NCI-H1694 (cell line): ENCODE results near the gene SH3RF1.
"Not testable (repeated sequence)": the region's sequence is repeated elsewhere in the genome, so short reads cannot be mapped to it uniquely, and the experiment has no call there.

ENCODE experiments used
- DNase-seq: peaks from one replicate; lab custom pipeline; 2025; lab: John Stamatoyannopoulos, UW

SH3RF1 gene

GRCh38 chr4:169200361-169201030, 70.3 kb downstream of the SH3RF1 start:
- DNase-seq, result no peak

DNA sequence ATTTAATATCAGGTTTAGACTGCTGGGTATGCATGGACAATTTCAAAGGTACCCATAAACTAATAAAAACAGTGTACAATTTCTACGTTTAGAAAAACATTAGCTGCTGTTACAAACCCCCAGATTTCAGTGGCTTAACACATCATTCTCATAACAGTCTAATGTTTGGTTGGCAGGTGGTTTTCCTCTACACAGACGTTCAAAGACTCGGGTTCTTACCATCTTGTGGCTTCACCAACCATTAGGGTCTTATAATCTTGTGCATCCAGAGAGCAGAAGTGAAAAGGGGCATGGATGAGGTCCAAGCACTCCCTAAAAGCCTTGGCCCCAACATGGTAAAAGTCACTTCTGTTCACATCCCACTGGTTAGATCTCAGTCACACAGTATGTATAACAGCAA, 71.6 kb downstream of the SH3RF1 start:
- DNase-seq, result no peak

GRCh38 chr4:169198167-169198566, 72.6 kb downstream of the SH3RF1 start:
- no peak for DNase-seq

GRCh38 chr4:169197206-169197605, 73.5 kb downstream of the SH3RF1 start:
- not testable (repeated sequence) for DNase-seq

DNA sequence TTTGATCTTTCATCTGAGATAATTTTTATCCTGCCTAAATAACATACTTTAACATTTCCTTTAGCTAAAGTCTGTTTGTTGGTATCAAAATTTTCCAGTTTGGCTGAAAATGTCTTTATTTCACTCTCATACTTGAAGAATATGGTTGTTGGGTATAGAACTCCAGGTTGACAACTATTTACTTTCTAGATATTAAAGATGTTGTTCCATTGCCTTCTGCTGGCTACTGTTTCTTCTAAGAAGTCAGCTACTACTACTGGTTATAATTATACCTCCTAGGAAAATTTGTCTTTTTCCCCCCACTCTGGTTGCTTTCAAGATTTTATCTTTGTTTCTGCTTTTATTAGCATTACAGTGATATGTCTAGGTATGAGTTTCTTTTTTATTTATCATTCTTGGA, 75.7 kb downstream of the SH3RF1 start:
- no peak for DNase-seq

DNA sequence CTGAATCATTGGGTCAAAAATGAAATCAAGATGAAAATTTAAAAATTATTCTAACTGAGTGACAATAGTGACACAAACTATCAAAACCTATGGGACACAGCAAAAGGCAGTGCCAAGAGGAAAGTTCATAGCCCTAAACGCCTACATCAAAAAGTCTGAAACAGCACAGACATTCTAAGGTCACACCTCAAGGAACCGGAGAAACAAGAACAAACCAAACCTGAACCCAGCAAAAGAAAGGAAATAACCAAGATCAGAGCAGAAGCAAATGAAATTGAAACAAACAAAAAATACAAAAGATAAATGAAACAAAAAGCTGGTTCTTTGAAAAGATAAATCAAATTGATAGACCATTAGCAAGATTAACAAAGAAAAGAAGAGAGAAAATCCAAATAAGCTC, 80.8 kb downstream of the SH3RF1 start:
- DNase-seq, result not testable (repeated sequence)

GRCh38 chr4:169189372-169189771, 81.4 kb downstream of the SH3RF1 start:
- DNase-seq, result no peak

GRCh38 chr4:169188204-169188603, 82.6 kb downstream of the SH3RF1 start:
- no peak for DNase-seq

- no peak for DNase-seq
These were observed 85.4 kb downstream of the SH3RF1 start for GRCh38 chr4:169185133-169185956.

- no peak for DNase-seq
These were observed 86.1 kb downstream of the SH3RF1 start for GRCh38 chr4:169184686-169185085.

- no peak for DNase-seq
These were observed 86.5 kb downstream of the SH3RF1 start for GRCh38 chr4:169184236-169184635.

DNA sequence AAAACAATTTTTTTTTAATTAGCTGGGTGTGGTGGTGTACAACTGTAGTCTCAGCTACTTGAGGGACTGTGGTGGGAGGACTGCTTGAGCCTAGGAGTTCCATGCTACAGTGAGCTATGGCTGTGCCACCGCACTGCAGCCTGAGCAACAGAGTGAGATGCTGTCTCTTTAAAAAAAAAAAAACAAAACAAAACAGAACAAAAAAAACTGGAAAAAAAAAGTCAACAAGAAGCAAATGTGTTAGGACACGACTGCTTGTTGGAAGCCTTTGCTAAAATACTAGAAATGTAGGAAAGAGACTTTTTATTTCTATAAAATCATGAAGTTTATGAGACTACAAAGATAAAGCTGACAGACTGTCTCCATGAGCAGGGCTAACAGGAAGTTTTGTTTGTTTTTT, 87.2 kb downstream of the SH3RF1 start:
- no peak for DNase-seq

GRCh38 chr4:169179609-169180521, 90.9 kb downstream of the SH3RF1 start:
- no peak for DNase-seq

DNA sequence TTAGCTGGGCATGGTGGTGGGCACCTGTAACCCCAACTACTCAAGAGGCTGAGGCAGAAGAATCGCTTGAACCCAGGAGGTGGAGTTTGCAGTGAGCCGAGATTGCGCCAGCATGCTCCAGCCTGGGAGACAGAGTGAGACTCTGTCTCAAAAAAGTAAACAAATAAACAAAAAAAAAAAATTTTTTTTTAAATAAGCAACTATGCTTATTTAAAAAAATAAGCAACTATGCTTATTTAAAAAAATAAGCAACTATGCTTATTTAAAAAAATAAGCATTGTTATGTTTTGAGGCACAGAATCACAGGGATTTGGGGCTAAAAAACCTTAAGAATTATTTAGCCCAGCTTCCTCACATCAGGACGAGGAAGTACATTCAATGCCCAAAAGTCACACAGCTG, 92.7 kb downstream of the SH3RF1 start:
- DNase-seq, result not testable (repeated sequence)

DNA sequence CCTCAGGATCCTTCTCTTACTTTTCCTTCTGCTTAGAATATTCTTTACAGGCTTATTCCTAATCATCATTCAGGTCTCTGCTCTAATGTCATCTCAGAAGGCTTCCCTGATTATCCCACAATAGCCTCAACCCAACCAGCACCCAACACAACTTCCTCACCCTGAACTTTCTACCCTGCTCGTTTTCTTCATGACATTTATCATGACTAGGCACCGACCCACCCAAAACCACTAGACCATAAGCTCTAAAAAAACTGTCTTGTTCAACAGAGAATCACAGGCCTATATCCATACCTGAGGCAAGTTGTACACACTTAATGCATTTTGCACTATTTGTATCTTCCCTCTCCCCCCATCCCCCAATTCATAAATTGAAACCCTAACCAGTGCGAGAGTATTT, 95.3 kb downstream of the SH3RF1 start:
- no peak for DNase-seq

GRCh38 chr4:169175035-169175434, 95.7 kb downstream of the SH3RF1 start:
- no peak for DNase-seq

- no peak for DNase-seq
These were observed 96.5 kb downstream of the SH3RF1 start for GRCh38 chr4:169174247-169174646.

GRCh38 chr4:169167957-169168858, 102.5 kb downstream of the SH3RF1 start:
- DNase-seq, result no peak

- no peak for DNase-seq
These were observed 105.9 kb downstream of the SH3RF1 start for GRCh38 chr4:169164669-169165415.

- DNase-seq, result no peak
These were observed 106.6 kb downstream of the SH3RF1 start for GRCh38 chr4:169163947-169164668.
